Measurements from ENCODE around the gene SAMSN1. TPM values are rescaled to one million over a fixed set of nuclear protein-coding genes. Genes with fewer than 3 reads are reported as not detected.

Gene SAMSN1
- total RNA-seq, 2 experiments from 2014 or later, result 2.8 TPM; not detected in 1

DNA sequence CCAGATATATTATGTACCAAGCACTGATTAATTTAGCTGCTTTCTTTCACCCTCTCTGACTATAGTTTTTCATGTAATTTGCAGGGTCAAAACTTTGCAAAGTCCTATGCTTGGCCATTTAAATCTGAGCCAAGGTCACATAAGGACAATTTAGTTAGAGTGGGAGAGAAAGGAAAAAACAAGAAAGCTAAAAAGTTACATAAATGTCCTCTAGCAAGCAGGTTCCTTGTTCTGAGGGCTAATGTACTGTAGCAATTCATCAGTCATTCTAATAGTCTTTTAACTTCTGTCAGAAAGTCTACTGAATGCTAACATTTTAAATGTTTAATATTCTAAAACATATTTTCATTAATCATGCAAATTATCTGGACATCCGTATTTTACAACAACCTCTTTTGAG lies 68.3 kb downstream of the SAMSN1 start:
- H3K4me2 ChIP-seq (ENCODE audit: low read length), result no peak overlapping the region
- TF ChIP-seq EZH2phosphoT487 (IDR thresholded peaks at IDR 0.05; ENCODE audit: borderline replicate concordance, low read depth, low read length), result no peak
- TF ChIP-seq CTCF (conservative IDR thresholded peaks at IDR 0.05; ENCODE audit: low read length), result no peak
- H3K4me3 ChIP-seq (ENCODE audit: low read depth, low read length, poor library complexity, severe bottlenecking), result no peak overlapping the region
- peaks cover 7% of the 10 kb centered on the region for H3K4me1 ChIP-seq (ENCODE audit: insufficient read depth, low read length, poor library complexity, severe bottlenecking)
- no peaks in the 10 kb centered on the region for H3K36me3 ChIP-seq (ENCODE audit: insufficient read depth, low read length)
- POLR2A ChIA-PET, result interaction anchor here (0.7 to 1.1 kb wide), 4 partner anchors 10 to 24 kb away, joined by 3 to 4 read pairs (median 4); no protein-coding TSS in a partner anchor
- no peak overlapping the region for H2AFZ ChIP-seq (ENCODE audit: low read length)
- H3K9me3 ChIP-seq (ENCODE audit: low read length), result no peaks in the 10 kb centered on the region
- CTCF ChIA-PET (ENCODE audit: unreplicated experiment), result no interaction called here
- DNase-seq (ENCODE audit: low spot score), result no peak
- H3K27ac ChIP-seq (ENCODE audit: low read depth, low read length, poor library complexity, severe bottlenecking), result no peak overlapping the region
- no peaks in the 10 kb centered on the region for H3K79me2 ChIP-seq (ENCODE audit: insufficient read depth, low read depth, low read length)
- BruUV-seq (replicated peaks), result no TSS peak
- intact Hi-C loops (cut with micrococcal nuclease; ENCODE audit: unreplicated experiment), result no loop called here
- no peaks in the 10 kb centered on the region for H4K20me1 ChIP-seq (ENCODE audit: insufficient read depth, low read length)
- no peaks in the 10 kb centered on the region for H3K9me2 ChIP-seq (ENCODE audit: insufficient read depth, low read length)

DNA sequence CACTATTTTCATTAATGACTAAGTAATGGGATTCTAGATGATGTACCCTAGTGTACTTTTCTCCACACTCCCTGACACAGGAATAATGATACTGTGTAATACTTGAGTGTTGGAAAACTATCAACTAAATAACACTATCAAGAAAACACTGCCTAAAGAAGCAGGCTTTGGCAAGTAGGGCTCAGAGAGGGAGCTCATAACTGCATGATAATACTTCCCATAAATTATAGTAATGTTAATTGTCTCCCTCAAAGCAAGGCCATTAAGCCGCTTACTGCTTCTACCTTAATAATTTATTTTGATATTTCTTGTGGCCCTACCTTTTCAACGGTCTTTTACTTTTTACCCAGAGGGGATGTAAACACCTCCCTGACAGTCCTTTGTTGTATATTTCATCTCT lies 69.0 kb downstream of the SAMSN1 start:
- no peaks in the 10 kb centered on the region for H4K20me1 ChIP-seq (ENCODE audit: insufficient read depth, low read length)
- intact Hi-C loops (cut with micrococcal nuclease; ENCODE audit: unreplicated experiment), result no loop called here
- H3K4me1 ChIP-seq (ENCODE audit: insufficient read depth, low read length, poor library complexity, severe bottlenecking), result peaks cover 4% of the 10 kb centered on the region
- no peaks in the 10 kb centered on the region for H3K79me2 ChIP-seq (ENCODE audit: insufficient read depth, low read depth, low read length)
- no peak overlapping the region for H3K4me2 ChIP-seq (ENCODE audit: low read length)
- H3K9me2 ChIP-seq (ENCODE audit: insufficient read depth, low read length), result no peaks in the 10 kb centered on the region
- no peak overlapping the region for H3K27ac ChIP-seq (ENCODE audit: low read depth, low read length, poor library complexity, severe bottlenecking)
- no peak overlapping the region for H3K4me3 ChIP-seq (ENCODE audit: low read depth, low read length, poor library complexity, severe bottlenecking)
- CTCF ChIA-PET (ENCODE audit: unreplicated experiment), result no interaction called here
- POLR2A ChIA-PET, result interaction anchor here (0.9 to 1.1 kb wide), 2 partner anchors 9 to 13 kb away, joined by 3 to 4 read pairs; no protein-coding TSS in a partner anchor
- H3K9me3 ChIP-seq (ENCODE audit: low read length), result no peaks in the 10 kb centered on the region
- DNase-seq (ENCODE audit: low spot score), result no peak
- no peaks in the 10 kb centered on the region for H3K36me3 ChIP-seq (ENCODE audit: insufficient read depth, low read length)
- no TSS peak for BruUV-seq (replicated peaks)
- no peak overlapping the region for H2AFZ ChIP-seq (ENCODE audit: low read length)
- TF ChIP-seq EZH2phosphoT487 (IDR thresholded peaks at IDR 0.05; ENCODE audit: borderline replicate concordance, low read depth, low read length), result no peak
- no peak for TF ChIP-seq CTCF (conservative IDR thresholded peaks at IDR 0.05; ENCODE audit: low read length)

DNA sequence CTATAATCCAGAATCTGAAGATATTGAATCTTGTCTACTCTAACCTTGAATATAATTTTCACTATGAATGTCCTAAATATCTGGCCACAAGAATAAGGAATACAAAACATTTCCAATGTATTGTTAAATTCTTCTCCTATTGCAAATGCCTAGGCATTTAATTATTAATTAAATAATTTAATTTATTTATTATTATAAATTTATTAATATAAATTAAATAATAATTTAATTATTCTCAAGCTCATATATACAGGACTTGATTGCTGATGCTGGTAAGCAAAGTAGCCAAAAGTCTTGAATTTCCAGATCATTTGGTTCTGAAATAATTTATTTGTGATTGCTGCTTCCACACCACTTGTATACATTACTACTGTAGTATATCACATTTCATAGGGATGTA lies 71.1 kb downstream of the SAMSN1 start:
- no TSS peak for BruUV-seq (replicated peaks)
- Histone ChIP-seq H3K4me1 (ENCODE audit: insufficient read depth, low read length, poor library complexity, severe bottlenecking) (no peaks in the 10 kb centered on the region), H3K9me2 (ENCODE audit: insufficient read depth, low read length) (no peaks in the 10 kb centered on the region), H3K36me3 (ENCODE audit: insufficient read depth, low read length) (no peaks in the 10 kb centered on the region), H3K4me2 (ENCODE audit: low read length) (no peak overlapping the region), H4K20me1 (ENCODE audit: insufficient read depth, low read length) (no peaks in the 10 kb centered on the region), H3K9me3 (ENCODE audit: low read length) (no peaks in the 10 kb centered on the region), H3K79me2 (ENCODE audit: insufficient read depth, low read depth, low read length) (no peaks in the 10 kb centered on the region), H3K4me3 (ENCODE audit: low read depth, low read length, poor library complexity, severe bottlenecking) (no peak overlapping the region), H3K27ac (ENCODE audit: low read depth, low read length, poor library complexity, severe bottlenecking) (no peak overlapping the region), H2AFZ (ENCODE audit: low read length) (no peak overlapping the region)
- intact Hi-C loops (cut with micrococcal nuclease; ENCODE audit: unreplicated experiment), result no loop called here
- ChIA-PET POLR2A (no interaction called here), CTCF (ENCODE audit: unreplicated experiment) (no interaction called here)
- no peak for DNase-seq (ENCODE audit: low spot score)
- TF ChIP-seq CTCF (conservative IDR thresholded peaks at IDR 0.05; ENCODE audit: low read length), result no peak
- TF ChIP-seq EZH2phosphoT487 (IDR thresholded peaks at IDR 0.05; ENCODE audit: borderline replicate concordance, low read depth, low read length), result no peak

Measured in OCI-LY7 (cell line).